ENCODE results near the gene POLR2H.

The POLR2H gene

GRCh38 chr3:184375747-184376461 is 14.4 kb downstream of the POLR2H start:
- DNase-seq (ENCODE audit: low read depth): no peak
- no peak for TF ChIP-seq CTCF (conservative IDR thresholded peaks at IDR 0.05; ENCODE audit: low read depth, low read length)
- H3K4me3 ChIP-seq (ENCODE audit: low read length): no peak overlapping the region

GRCh38 chr3:184377374-184377773 is 15.9 kb downstream of the POLR2H start:
- no peak overlapping the region for H3K4me3 ChIP-seq (ENCODE audit: low read length)
- TF ChIP-seq CTCF (conservative IDR thresholded peaks at IDR 0.05; ENCODE audit: low read depth, low read length): no peak
- no peak for DNase-seq (ENCODE audit: low read depth)

- DNase-seq (ENCODE audit: low read depth): no peak
- no peak for TF ChIP-seq CTCF (conservative IDR thresholded peaks at IDR 0.05; ENCODE audit: low read depth, low read length)
- no peak within 1 kb of the TSS for H3K4me3 ChIP-seq (ENCODE audit: low read length)
These were observed 16.5 kb downstream of the POLR2H start, which contains the start of gene THPO for GRCh38 chr3:184377882-184378445. Gene THPO (minus strand): TSS chr3:184378207. CDS start chr3:184376259, 1,948 bp downstream.

DNA sequence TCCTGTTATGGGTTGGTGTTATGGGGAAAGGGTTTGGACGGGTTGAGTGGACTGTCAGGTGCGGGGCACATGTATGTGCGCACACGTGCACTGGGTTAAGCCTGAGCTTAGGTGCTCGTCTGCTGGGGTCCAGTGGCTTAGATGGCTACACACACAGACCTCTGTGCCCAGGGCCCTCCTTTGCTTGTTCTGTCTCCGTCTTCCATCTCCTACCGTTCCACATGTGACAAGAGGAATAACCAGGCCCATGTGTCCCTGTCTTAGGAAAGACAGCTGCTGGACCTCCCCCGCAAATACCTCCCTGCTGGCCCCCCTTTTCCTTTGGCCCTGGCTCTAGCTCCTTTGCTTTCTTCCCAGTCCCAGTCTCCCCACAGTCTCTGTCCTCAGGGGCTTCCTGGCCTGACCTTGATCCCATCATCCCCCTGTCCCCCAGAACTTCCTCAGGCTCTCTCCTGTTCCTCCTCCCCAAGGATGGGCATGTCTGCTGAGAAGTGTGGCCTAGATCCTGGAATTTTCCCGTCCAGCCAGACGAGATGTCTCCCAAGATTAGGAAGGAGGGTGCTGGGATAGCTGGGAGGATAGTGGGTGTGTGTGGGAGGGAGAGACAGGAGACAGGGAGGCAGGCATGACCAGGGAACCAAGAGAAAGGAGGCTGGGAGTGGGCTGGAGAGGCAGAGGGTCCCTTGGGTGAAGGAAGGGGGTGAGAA is 17.3 kb downstream of the POLR2H start:
- H3K4me3 ChIP-seq (ENCODE audit: low read length): no peak overlapping the region
- DNase-seq (ENCODE audit: low read depth): no peak
- TF ChIP-seq CTCF (conservative IDR thresholded peaks at IDR 0.05; ENCODE audit: low read depth, low read length): no peak

GRCh38 chr3:184379358-184380184 is 18.1 kb downstream of the POLR2H start, which contains the start of gene CHRD:
Gene CHRD (plus strand): TSS chr3:184380054. CDS start chr3:184380319, 265 bp downstream.
- H3K4me3 ChIP-seq (ENCODE audit: low read length): no peak within 1 kb of the TSS
- TF ChIP-seq CTCF (conservative IDR thresholded peaks at IDR 0.05; ENCODE audit: low read depth, low read length): no peak
- no peak for DNase-seq (ENCODE audit: low read depth)

- no peak overlapping the region for H3K4me3 ChIP-seq (ENCODE audit: low read length)
- TF ChIP-seq CTCF (conservative IDR thresholded peaks at IDR 0.05; ENCODE audit: low read depth, low read length): no peak
- DNase-seq (ENCODE audit: low read depth): no peak
These were observed 18.7 kb downstream of the POLR2H start for GRCh38 chr3:184380185-184380626.

Data from retinal pigment epithelial cell (primary cell).